SU-DHL-6 (cell line): ENCODE measurements around the gene DGKK.

Experiments
- H2AFZ ChIP-seq: fragments of 200-600 bp; sonication (generic); 2 replicates; pipeline ENCODE4 v1.6.1; 2014; ENCODE audit warnings: low read depth, mild to moderate bottlenecking, moderate library complexity, mixed read lengths, antibody characterized with exemption, low read length; ENCODE audit not compliant: severe bottlenecking
- H3F3A ChIP-seq: fragments of 200-600 bp; shearing (Covaris generic); 2 replicates; pipeline ENCODE4 v1.6.0; 2016; ENCODE audit warnings: antibody characterized with exemption, mild to moderate bottlenecking; ENCODE audit not compliant: insufficient read depth
- H3K27ac ChIP-seq: fragments of 200-600 bp; sonication (generic); 2 replicates; pipeline ENCODE4 v1.5.1; 2016; ENCODE audit warnings: low read depth, mild to moderate bottlenecking, low read length, moderate library complexity, mixed read lengths
- H3K27me3 ChIP-seq: fragments of 200-600 bp; sonication (generic), shearing (Covaris generic); 2 replicates; pipeline ENCODE4 v1.6.0; 2014; ENCODE audit warnings: mild to moderate bottlenecking, low read length
- H3K36me3 ChIP-seq: fragments of 200-600 bp; sonication (generic); 2 replicates; pipeline ENCODE4 v1.6.1; 2014; ENCODE audit warnings: mild to moderate bottlenecking, low read length, mixed read lengths
- H3K4me2 ChIP-seq: fragments of 300-600, 200-600 bp; shearing (Covaris generic), sonication (generic); 2 replicates; pipeline ENCODE4 v1.6.0; 2014; ENCODE audit warnings: low read length, low read depth, mild to moderate bottlenecking; ENCODE audit not compliant: poor library complexity, severe bottlenecking
- H3K4me3 ChIP-seq: fragments of 200-600 bp; sonication (generic); 2 replicates; pipeline ENCODE4 v1.5.1; 2014; ENCODE audit warnings: antibody characterized with exemption, low read length, mild to moderate bottlenecking, mixed read lengths; ENCODE audit not compliant: insufficient read depth, poor library complexity, severe bottlenecking
- H3K79me2 ChIP-seq: fragments of 200-600 bp; sonication (generic); 2 replicates; pipeline ENCODE4 v1.6.1; 2014; ENCODE audit warnings: mild to moderate bottlenecking, low read length, moderate library complexity; ENCODE audit not compliant: insufficient read depth
- H3K9ac ChIP-seq: fragments of 200-600 bp; sonication (generic); 2 replicates; pipeline ENCODE4 v1.7.0; 2014; ENCODE audit warnings: mild to moderate bottlenecking, low read length
- H3K9me2 ChIP-seq: fragments of 200-600 bp; sonication (generic); replicated peaks from 2 replicates; pipeline ENCODE4 v1.6.1; 2014; ENCODE audit warnings: low read length; ENCODE audit not compliant: insufficient read depth
- H3K9me3 ChIP-seq: fragments of 200-600 bp; sonication (generic); 2 replicates; pipeline ENCODE4 v1.6.1; 2014; ENCODE audit warnings: low read length, mixed read lengths; ENCODE audit not compliant: insufficient read depth
- H4K20me1 ChIP-seq: fragments of 200-600 bp; sonication (generic); 2 replicates; pipeline ENCODE4 v1.6.1; 2014; ENCODE audit warnings: low read depth, mild to moderate bottlenecking, antibody characterized with exemption, low read length, moderate library complexity, mixed read lengths
- EZH2phosphoT487 ChIP-seq: fragments of 200-600 bp; sonication (generic), shearing (Covaris generic); conservative IDR thresholded peaks from 2 replicates; pipeline ENCODE4 v1.6.1; 2018; ENCODE audit warnings: mild to moderate bottlenecking, antibody characterized with exemption, low read length, moderate library complexity, mixed read lengths
- TF ChIP-seq, protein P1 (sequence below): fragments of 200-600 bp; sonication (generic); IDR thresholded peaks from one replicate; pipeline ENCODE4 v1.5.1; 2017; ENCODE audit warnings: antibody characterized with exemption, mild to moderate bottlenecking, low read length, moderate library complexity; ENCODE audit not compliant: insufficient read depth, poor library complexity, severe bottlenecking

DGKK gene

DNA sequence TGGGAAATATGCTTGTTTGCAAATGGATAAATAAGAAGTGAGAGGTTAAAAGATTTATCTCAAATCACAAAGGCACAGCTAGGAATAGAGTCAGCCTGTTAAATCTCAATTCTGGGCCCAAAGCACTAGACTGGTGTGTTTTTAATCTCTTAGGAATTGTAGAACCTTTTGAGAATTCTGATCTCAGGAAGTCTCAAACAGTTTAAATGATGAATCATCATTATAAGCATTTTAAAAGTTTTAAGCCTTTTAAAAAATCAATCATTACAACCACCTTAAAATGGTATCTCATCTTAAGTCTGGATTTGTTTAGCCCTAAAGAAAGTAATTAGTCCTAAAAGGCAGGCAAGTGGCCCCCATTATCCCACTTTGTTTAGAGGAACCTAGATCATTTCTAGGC is 17.8 kb downstream of the DGKK start:
- no peak overlapping the region for H3K4me2 ChIP-seq
- H3K9ac ChIP-seq: no peak overlapping the region
- no peaks in the 10 kb centered on the region for H3K27me3 ChIP-seq
- no peaks in the 10 kb centered on the region for H3K79me2 ChIP-seq
- TF ChIP-seq, protein P1, sequence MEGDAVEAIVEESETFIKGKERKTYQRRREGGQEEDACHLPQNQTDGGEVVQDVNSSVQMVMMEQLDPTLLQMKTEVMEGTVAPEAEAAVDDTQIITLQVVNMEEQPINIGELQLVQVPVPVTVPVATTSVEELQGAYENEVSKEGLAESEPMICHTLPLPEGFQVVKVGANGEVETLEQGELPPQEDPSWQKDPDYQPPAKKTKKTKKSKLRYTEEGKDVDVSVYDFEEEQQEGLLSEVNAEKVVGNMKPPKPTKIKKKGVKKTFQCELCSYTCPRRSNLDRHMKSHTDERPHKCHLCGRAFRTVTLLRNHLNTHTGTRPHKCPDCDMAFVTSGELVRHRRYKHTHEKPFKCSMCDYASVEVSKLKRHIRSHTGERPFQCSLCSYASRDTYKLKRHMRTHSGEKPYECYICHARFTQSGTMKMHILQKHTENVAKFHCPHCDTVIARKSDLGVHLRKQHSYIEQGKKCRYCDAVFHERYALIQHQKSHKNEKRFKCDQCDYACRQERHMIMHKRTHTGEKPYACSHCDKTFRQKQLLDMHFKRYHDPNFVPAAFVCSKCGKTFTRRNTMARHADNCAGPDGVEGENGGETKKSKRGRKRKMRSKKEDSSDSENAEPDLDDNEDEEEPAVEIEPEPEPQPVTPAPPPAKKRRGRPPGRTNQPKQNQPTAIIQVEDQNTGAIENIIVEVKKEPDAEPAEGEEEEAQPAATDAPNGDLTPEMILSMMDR: no peak
- TF ChIP-seq EZH2phosphoT487: no peak
- no peak overlapping the region for H3K4me3 ChIP-seq
- no peak overlapping the region for H2AFZ ChIP-seq
- H3F3A ChIP-seq: no peaks in the 10 kb centered on the region
- H4K20me1 ChIP-seq: no peaks in the 10 kb centered on the region
- no peak overlapping the region for H3K27ac ChIP-seq
- H3K36me3 ChIP-seq: no peaks in the 10 kb centered on the region
- no peaks in the 10 kb centered on the region for H3K9me2 ChIP-seq
- no peaks in the 10 kb centered on the region for H3K9me3 ChIP-seq

DNA sequence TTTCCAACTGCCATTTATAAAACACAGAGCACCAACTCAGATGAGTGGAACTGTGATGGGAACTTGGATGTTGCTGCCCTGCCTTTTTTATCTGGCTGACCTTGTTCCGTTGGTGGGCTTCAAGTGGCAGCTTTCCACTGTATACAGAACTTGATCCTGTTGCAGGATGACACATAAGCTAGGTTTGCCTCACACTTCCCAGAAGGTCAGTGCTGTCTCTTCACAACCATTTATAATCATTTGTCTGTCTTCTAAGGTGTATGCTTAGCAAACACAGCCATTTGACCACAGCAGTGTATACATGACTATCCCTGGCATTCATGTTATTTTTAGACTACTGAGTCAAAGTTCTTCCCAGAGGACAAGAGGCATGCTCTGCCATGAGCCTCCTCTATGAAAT is 20.3 kb downstream of the DGKK start:
- Histone ChIP-seq H2AFZ (no peak overlapping the region), H3F3A (no peaks in the 10 kb centered on the region), H4K20me1 (no peaks in the 10 kb centered on the region), H3K9me2 (no peaks in the 10 kb centered on the region), H3K4me2 (no peak overlapping the region), H3K4me3 (no peak overlapping the region), H3K27me3 (no peaks in the 10 kb centered on the region), H3K27ac (no peak overlapping the region), H3K9ac (no peak overlapping the region), H3K36me3 (no peaks in the 10 kb centered on the region), H3K79me2 (no peaks in the 10 kb centered on the region), H3K9me3 (no peaks in the 10 kb centered on the region)
- no peak for TF ChIP-seq EZH2phosphoT487
- TF ChIP-seq, protein P1: no peak

DNA sequence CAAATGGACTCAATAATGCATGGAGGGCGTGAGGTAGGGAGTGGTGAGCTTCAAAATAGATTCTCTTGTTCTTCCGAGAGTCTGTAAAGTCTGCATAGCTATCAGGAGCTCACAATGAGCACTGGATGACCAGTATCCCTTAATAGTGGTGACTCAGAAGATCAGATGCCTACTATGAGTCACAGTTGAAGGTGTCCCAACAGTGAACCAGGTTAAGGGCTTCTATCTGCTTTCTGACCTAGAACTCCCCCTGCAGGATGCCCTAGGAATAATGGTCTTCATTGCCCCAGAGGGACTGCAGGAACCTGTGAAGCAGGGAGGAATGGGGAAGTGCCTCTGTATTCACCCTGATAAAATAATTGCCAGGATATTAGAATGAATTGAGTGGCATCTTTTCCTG is 22.1 kb downstream of the DGKK start:
- no peak overlapping the region for H3K9ac ChIP-seq
- no peaks in the 10 kb centered on the region for H4K20me1 ChIP-seq
- TF ChIP-seq, protein P1: no peak
- TF ChIP-seq EZH2phosphoT487: no peak
- H3K27me3 ChIP-seq: no peaks in the 10 kb centered on the region
- H3K9me3 ChIP-seq: no peaks in the 10 kb centered on the region
- no peak overlapping the region for H3K4me2 ChIP-seq
- no peaks in the 10 kb centered on the region for H3K79me2 ChIP-seq
- H2AFZ ChIP-seq: no peak overlapping the region
- no peak overlapping the region for H3K27ac ChIP-seq
- H3K36me3 ChIP-seq: no peaks in the 10 kb centered on the region
- H3F3A ChIP-seq: no peaks in the 10 kb centered on the region
- H3K4me3 ChIP-seq: no peak overlapping the region
- no peaks in the 10 kb centered on the region for H3K9me2 ChIP-seq
